NOMO-1 treated with dmso at 0.1 percent for 144 hours (cell line): ENCODE results near the gene AP1G1.
"Not testable (repeated sequence)": the region's sequence is repeated elsewhere in the genome, so short reads cannot be mapped to it uniquely, and the experiment has no call there.

Experiments
- DNase-seq: peaks from one replicate; lab custom pipeline; 2025; ENCODE audit not compliant: unreplicated experiment; lab: John Stamatoyannopoulos, UW

Gene AP1G1

GRCh38 chr16:71811261-71811803 is 2.7 kb upstream of the AP1G1 start:
- DNase-seq: no peak

GRCh38 chr16:71810155-71810530 is 1.5 kb upstream of the AP1G1 start:
- DNase-seq: not testable (repeated sequence)

GRCh38 chr16:71807905-71808592 is 585 bp downstream of the AP1G1 start:
- DNase-seq: no peak

GRCh38 chr16:71803305-71803690 is 5.3 kb downstream of the AP1G1 start:
- no peak for DNase-seq

GRCh38 chr16:71796501-71797097 is 12.0 kb downstream of the AP1G1 start:
- DNase-seq: no peak

- DNase-seq: no peak
These were observed 13.7 kb downstream of the AP1G1 start for GRCh38 chr16:71794943-71795342.

GRCh38 chr16:71794018-71794417 is 14.6 kb downstream of the AP1G1 start:
- no peak for DNase-seq

GRCh38 chr16:71792176-71792575 is 16.5 kb downstream of the AP1G1 start:
- DNase-seq: no peak

GRCh38 chr16:71790329-71790728 is 18.3 kb downstream of the AP1G1 start:
- DNase-seq: not testable (repeated sequence)

- no peak for DNase-seq
These were observed 19.5 kb downstream of the AP1G1 start for GRCh38 chr16:71789136-71789535.

- no peak for DNase-seq
These were observed 20.1 kb downstream of the AP1G1 start for GRCh38 chr16:71788578-71788977.

- DNase-seq: not testable (repeated sequence)
These were observed 23.5 kb downstream of the AP1G1 start for GRCh38 chr16:71785143-71785542.

- no peak for DNase-seq
These were observed 24.5 kb downstream of the AP1G1 start for GRCh38 chr16:71784093-71784492.

- DNase-seq: no peak
These were observed 26.9 kb downstream of the AP1G1 start for GRCh38 chr16:71781741-71782140.

- DNase-seq: no peak
These were observed 28.0 kb downstream of the AP1G1 start for GRCh38 chr16:71780521-71781089.

- no peak for DNase-seq
These were observed 29.9 kb downstream of the AP1G1 start for GRCh38 chr16:71778780-71779179.

GRCh38 chr16:71777329-71777728 is 31.3 kb downstream of the AP1G1 start:
- no peak for DNase-seq

- DNase-seq: no peak
These were observed 32.7 kb downstream of the AP1G1 start for GRCh38 chr16:71775949-71776348.

GRCh38 chr16:71771571-71771970 is 37.1 kb downstream of the AP1G1 start:
- no peak for DNase-seq

GRCh38 chr16:71769222-71769621 is 39.4 kb downstream of the AP1G1 start:
- no peak for DNase-seq

GRCh38 chr16:71767060-71767900 is 41.4 kb downstream of the AP1G1 start:
- DNase-seq: no peak
